Calu3 (cell line): ENCODE results near the gene KLHL29. TPM values are rescaled to one million over a fixed set of nuclear protein-coding genes. Genes with fewer than 3 reads are reported as not detected.

Source experiments
- BruUV-seq: library from RNA; stranded (reverse); fragments of 400-500 nt; replicated peaks from 2 replicates; lab custom pipeline; 2021; lab: Mats Ljungman, UMichigan
- CTCF ChIA-PET: fragments of 300-600 bp; sonication (Branson Sonifier 250); formaldehyde crosslinking; loops from one replicate; lab custom pipeline; 2022; ENCODE audit warnings: antibody characterized with exemption; lab: Charles Lee
- DNase-seq: peaks from one replicate; pipeline ENCODE4 v3.0.0; 2022
- H3K27ac Mint-ChIP-seq: one replicate; pipeline ENCODE4 v1.8.0; 2022; ENCODE audit warnings: mixed read lengths; ENCODE audit not compliant: unreplicated experiment
- H3K27me3 Mint-ChIP-seq: one replicate; pipeline ENCODE4 v1.8.0; 2022; ENCODE audit warnings: mixed read lengths; ENCODE audit not compliant: unreplicated experiment
- H3K36me3 Mint-ChIP-seq: one replicate; pipeline ENCODE4 v1.8.0; 2022; ENCODE audit warnings: mild to moderate bottlenecking, moderate library complexity, mixed read lengths; ENCODE audit not compliant: insufficient read depth, unreplicated experiment
- H3K4me1 Mint-ChIP-seq: one replicate; pipeline ENCODE4 v1.8.0; 2022; ENCODE audit warnings: mild to moderate bottlenecking, low read depth, mixed read lengths; ENCODE audit not compliant: unreplicated experiment
- H3K4me3 Mint-ChIP-seq: one replicate; pipeline ENCODE4 v1.8.0; 2022; ENCODE audit warnings: mild to moderate bottlenecking, low read depth, moderate library complexity, mixed read lengths; ENCODE audit not compliant: unreplicated experiment
- H3K9me3 Mint-ChIP-seq: one replicate; pipeline ENCODE4 v1.8.0; 2022; ENCODE audit warnings: low read depth, mixed read lengths; ENCODE audit not compliant: unreplicated experiment
- intact Hi-C: fragments of 100-400 bp; cut with micrococcal nuclease; formaldehyde crosslinking; loops from one replicate; pipeline ENCODE4 v1.10.0; 2022; ENCODE audit not compliant: unreplicated experiment
- total RNA-seq: library from RNA; stranded (reverse); gene quantifications from 2 replicates; pipeline ENCODE4 v1.2.3, GENCODE V29; 2022
- TF ChIP-seq, protein P1 (sequence below): fragments of 200-600 bp; IDR thresholded peaks from one replicate; pipeline ENCODE4 v1.8.0; 2022; ENCODE audit warnings: antibody characterized with exemption; ENCODE audit not compliant: unreplicated experiment

KLHL29 gene
- total RNA-seq, 1 experiment from 2014 or later = 11.9 TPM

GRCh38 chr2:23597687-23598086 is 212.7 kb downstream of the KLHL29 start:
- TF ChIP-seq, protein P1, sequence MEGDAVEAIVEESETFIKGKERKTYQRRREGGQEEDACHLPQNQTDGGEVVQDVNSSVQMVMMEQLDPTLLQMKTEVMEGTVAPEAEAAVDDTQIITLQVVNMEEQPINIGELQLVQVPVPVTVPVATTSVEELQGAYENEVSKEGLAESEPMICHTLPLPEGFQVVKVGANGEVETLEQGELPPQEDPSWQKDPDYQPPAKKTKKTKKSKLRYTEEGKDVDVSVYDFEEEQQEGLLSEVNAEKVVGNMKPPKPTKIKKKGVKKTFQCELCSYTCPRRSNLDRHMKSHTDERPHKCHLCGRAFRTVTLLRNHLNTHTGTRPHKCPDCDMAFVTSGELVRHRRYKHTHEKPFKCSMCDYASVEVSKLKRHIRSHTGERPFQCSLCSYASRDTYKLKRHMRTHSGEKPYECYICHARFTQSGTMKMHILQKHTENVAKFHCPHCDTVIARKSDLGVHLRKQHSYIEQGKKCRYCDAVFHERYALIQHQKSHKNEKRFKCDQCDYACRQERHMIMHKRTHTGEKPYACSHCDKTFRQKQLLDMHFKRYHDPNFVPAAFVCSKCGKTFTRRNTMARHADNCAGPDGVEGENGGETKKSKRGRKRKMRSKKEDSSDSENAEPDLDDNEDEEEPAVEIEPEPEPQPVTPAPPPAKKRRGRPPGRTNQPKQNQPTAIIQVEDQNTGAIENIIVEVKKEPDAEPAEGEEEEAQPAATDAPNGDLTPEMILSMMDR = no peak
- Mint-ChIP-seq H3K9me3 (no peaks in the 10 kb centered on the region), H3K4me1 (no peaks in the 10 kb centered on the region), H3K27me3 (no peaks in the 10 kb centered on the region), H3K4me3 (no peak overlapping the region), H3K27ac (no peak overlapping the region), H3K36me3 (no peaks in the 10 kb centered on the region)
- no peak for DNase-seq
- intact Hi-C loops = no loop called here
- CTCF ChIA-PET = no interaction called here
- BruUV-seq = no TSS peak

DNA sequence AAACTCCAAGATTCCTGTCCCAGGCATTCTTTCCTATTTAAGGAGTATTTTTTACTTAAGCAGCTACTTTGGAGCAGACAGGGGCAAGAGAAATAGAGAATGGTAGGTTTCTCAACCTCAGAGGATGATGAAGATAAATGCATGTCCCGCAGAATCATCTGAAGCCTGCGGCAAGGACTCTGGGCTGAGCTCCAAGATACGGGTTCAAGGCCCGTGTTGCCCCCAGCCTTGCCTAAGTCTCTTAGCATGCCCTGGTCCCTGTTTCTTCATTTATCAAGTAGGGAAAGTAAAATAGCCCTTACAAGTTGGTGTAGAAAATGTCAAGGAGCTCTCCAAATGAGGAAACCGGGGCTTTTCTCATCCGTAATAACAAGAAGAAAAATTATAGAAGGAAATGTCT is 214.0 kb downstream of the KLHL29 start:
- no peak for DNase-seq
- Mint-ChIP-seq H3K27ac (no peak overlapping the region), H3K27me3 (no peaks in the 10 kb centered on the region), H3K36me3 (no peaks in the 10 kb centered on the region), H3K4me3 (no peak overlapping the region), H3K4me1 (no peaks in the 10 kb centered on the region), H3K9me3 (no peaks in the 10 kb centered on the region)
- CTCF ChIA-PET = no interaction called here
- BruUV-seq = no TSS peak
- TF ChIP-seq, protein P1 = no peak
- intact Hi-C loops = no loop called here

GRCh38 chr2:23599667-23600066 is 214.7 kb downstream of the KLHL29 start:
- Mint-ChIP-seq H3K4me1 (no peaks in the 10 kb centered on the region), H3K9me3 (no peaks in the 10 kb centered on the region), H3K27me3 (no peaks in the 10 kb centered on the region), H3K36me3 (no peaks in the 10 kb centered on the region), H3K27ac (no peak overlapping the region), H3K4me3 (no peak overlapping the region)
- intact Hi-C loops = no loop called here
- BruUV-seq = no TSS peak
- CTCF ChIA-PET = no interaction called here
- TF ChIP-seq, protein P1 = no peak
- DNase-seq = no peak

GRCh38 chr2:23600346-23600745 is 215.4 kb downstream of the KLHL29 start:
- Mint-ChIP-seq H3K36me3 (peaks cover 1% of the 10 kb centered on the region), H3K27me3 (no peaks in the 10 kb centered on the region), H3K9me3 (peaks cover 2% of the 10 kb centered on the region), H3K27ac (no peak overlapping the region), H3K4me1 (no peaks in the 10 kb centered on the region), H3K4me3 (no peak overlapping the region)
- CTCF ChIA-PET = no interaction called here
- intact Hi-C loops = no loop called here
- TF ChIP-seq, protein P1 = no peak
- BruUV-seq = no TSS peak
- DNase-seq = no peak
